H1 (cell line): Measurements from ENCODE around the gene PPM1K. TPM values are rescaled to one million over a fixed set of nuclear protein-coding genes. Genes with fewer than 3 reads are reported as not detected.
A peak's percentile ranks its signal among the peaks of the same experiment; 100 is the strongest.

Experiments used
- CTCF ChIA-PET: fragments of 300-600 bp; sonication (Branson Sonifier 250); formaldehyde crosslinking; loops from one replicate; lab custom pipeline; 2021; ENCODE audit not compliant: partially characterized antibody; lab: Charles Lee
- POLR2A ChIA-PET: fragments of 300-600 bp; sonication (Branson Sonifier 250); formaldehyde crosslinking; loops from one replicate; lab custom pipeline; 2021; ENCODE audit warnings: inconsistent platforms; ENCODE audit not compliant: partially characterized antibody; lab: Charles Lee
- DNase-seq, 2 experiments: peaks; one replicate each; pipeline versions ENCODE4 v3.0.0 to v3.0.0-alpha.2; 2010 to 2022; ENCODE audit warnings: low spot score in 2 of 2, low read depth in 1 of 2, mixed read lengths in 1 of 2
- FAIRE-seq: peaks from 2 replicates; lab custom pipeline; 2011; peaks lifted over from hg19 to GRCh38; lab: Jason Lieb, UNC
- H2AFZ ChIP-seq: 2 replicates; pipeline ENCODE4 v1.8.1; 2012; ENCODE audit warnings: low read length, inconsistent platforms
- H2AK5ac ChIP-seq: 2 replicates; pipeline ENCODE4 v1.6.1; 2013; ENCODE audit warnings: low read depth, low read length
- H2BK120ac ChIP-seq: replicated peaks from 2 replicates; pipeline ENCODE3; 2013; ENCODE audit warnings: low read depth, low read length, inconsistent platforms
- H2BK12ac ChIP-seq: 2 replicates; pipeline ENCODE4 v1.6.1; 2013; ENCODE audit warnings: low read depth, low read length
- H2BK15ac ChIP-seq: 2 replicates; pipeline ENCODE4 v1.6.1; 2013; ENCODE audit warnings: low read length
- H2BK20ac ChIP-seq: 2 replicates; pipeline ENCODE4 v1.6.1; 2013; ENCODE audit warnings: low read length
- H2BK5ac ChIP-seq: 2 replicates; pipeline ENCODE4 v1.6.1; 2013; ENCODE audit warnings: low read depth, low read length
- H3K14ac ChIP-seq: 2 replicates; pipeline ENCODE4 v1.6.1; 2013; ENCODE audit warnings: inconsistent platforms; ENCODE audit not compliant: insufficient read length
- H3K18ac ChIP-seq: 2 replicates; pipeline ENCODE4 v1.6.1; 2013; ENCODE audit warnings: low read length; ENCODE audit errors: extremely low read depth
- H3K23ac ChIP-seq: 2 replicates; pipeline ENCODE4 v1.6.1; 2013; ENCODE audit warnings: inconsistent platforms; ENCODE audit not compliant: insufficient read length
- H3K23me2 ChIP-seq: 2 replicates; pipeline ENCODE4 v1.6.1; 2013; ENCODE audit warnings: low read depth, low read length
- H3K27ac ChIP-seq: 2 replicates; pipeline ENCODE4 v1.6.1; 2011; ENCODE audit warnings: low read depth, low read length, inconsistent platforms
- H3K27me3 ChIP-seq, 4 experiments: replicated peaks in 1 of 4; 1 replicate in 1 of 4; 2 replicates in 3 of 4; pipeline versions ENCODE4 v1.6.1 to v1.8.1; 2011 to 2013; ENCODE audit warnings: low read length in 3 of 4, mild to moderate bottlenecking in 3 of 4, inconsistent platforms in 2 of 4, mixed read lengths in 2 of 4, moderate library complexity in 1 of 4; ENCODE audit not compliant: control insufficient read depth in 3 of 4, insufficient read depth in 3 of 4; ENCODE audit errors: extremely low read depth in 1 of 4
- H3K36me3 ChIP-seq, 4 experiments: 2 replicates each; pipeline versions ENCODE4 v1.6.1 to v1.8.1; 2011 to 2013; ENCODE audit warnings: mild to moderate bottlenecking in 4 of 4, low read length in 3 of 4, moderate library complexity in 2 of 4, control low read depth in 1 of 4, inconsistent platforms in 1 of 4; ENCODE audit not compliant: insufficient read depth in 4 of 4, control insufficient read depth in 2 of 4
- H3K4ac ChIP-seq: replicated peaks from 2 replicates; pipeline ENCODE3; 2013; ENCODE audit warnings: low read length, low read depth, mixed read lengths, inconsistent platforms; ENCODE audit not compliant: insufficient read length
- H3K4me1 ChIP-seq, 4 experiments: replicated peaks in 1 of 4; 1 replicate in 1 of 4; 2 replicates in 3 of 4; pipeline versions ENCODE4 v1.6.1 to v1.8.1; 2011 to 2013; ENCODE audit warnings: low read length in 3 of 4, inconsistent platforms in 2 of 4, mixed read lengths in 1 of 4; ENCODE audit not compliant: insufficient read depth in 4 of 4, control insufficient read depth in 3 of 4
- H3K4me2 ChIP-seq, 2 experiments: 2 replicates each; pipeline versions ENCODE4 v1.6.1 to v1.8.1; 2011 to 2013; ENCODE audit warnings: low read depth in 2 of 2, low read length in 2 of 2, control low read depth in 1 of 2, inconsistent platforms in 1 of 2, mild to moderate bottlenecking in 1 of 2; ENCODE audit not compliant: insufficient read depth in 1 of 2
- H3K4me3 ChIP-seq, 4 experiments: fragments of 200-600, 300-600 bp in 1 of 4; sonication (generic), shearing (Covaris generic), sonication (Bioruptor Twin) in 1 of 4; 2 replicates each; pipeline versions ENCODE4 v1.5.1 to v1.8.1; 2011 to 2016; ENCODE audit warnings: low read length in 4 of 4, low read depth in 3 of 4, control low read depth in 2 of 4, inconsistent platforms in 2 of 4, mild to moderate bottlenecking in 2 of 4, mixed read lengths in 1 of 4, moderate library complexity in 1 of 4; ENCODE audit not compliant: insufficient read depth in 2 of 4; ENCODE audit errors: extremely low read depth in 1 of 4
- H3K56ac ChIP-seq: replicated peaks from 2 replicates; pipeline ENCODE3; 2013; ENCODE audit warnings: low read depth, mild to moderate bottlenecking, mixed read lengths, low read length, inconsistent platforms; ENCODE audit not compliant: insufficient read length
- H3K79me1 ChIP-seq: 2 replicates; pipeline ENCODE4 v1.6.1; 2013; ENCODE audit warnings: low read depth, low read length, control low read depth
- H3K79me2 ChIP-seq, 2 experiments: 2 replicates each; pipeline versions ENCODE4 v1.6.1 to v1.8.1; 2012 to 2013; ENCODE audit warnings: low read length in 2 of 2, mild to moderate bottlenecking in 2 of 2, inconsistent platforms in 1 of 2; ENCODE audit not compliant: insufficient read depth in 2 of 2, control insufficient read depth in 1 of 2
- H3K9ac ChIP-seq, 4 experiments: replicated peaks in 1 of 4; 1 replicate in 1 of 4; 2 replicates in 3 of 4; pipeline versions ENCODE4 v1.6.1 to v1.8.1; 2011 to 2013; ENCODE audit warnings: low read depth in 3 of 4, low read length in 3 of 4, control low read depth in 2 of 4, mild to moderate bottlenecking in 2 of 4, moderate library complexity in 2 of 4, inconsistent platforms in 1 of 4; ENCODE audit errors: extremely low read depth in 1 of 4
- H3K9me3 ChIP-seq, 2 experiments: 2 replicates each; pipeline versions ENCODE4 v1.6.1 to v1.8.1; 2012 to 2013; ENCODE audit warnings: mild to moderate bottlenecking in 2 of 2, moderate library complexity in 2 of 2, control low read depth in 1 of 2, inconsistent platforms in 1 of 2, low read depth in 1 of 2, low read length in 1 of 2, mixed read lengths in 1 of 2; ENCODE audit not compliant: insufficient read depth in 2 of 2
- H4K20me1 ChIP-seq, 2 experiments: replicated peaks in 1 of 2; 2 replicates each; pipeline versions ENCODE3 to v1.8.1; 2011 to 2013; ENCODE audit warnings: inconsistent platforms in 2 of 2, low read length in 2 of 2, mild to moderate bottlenecking in 1 of 2; ENCODE audit not compliant: insufficient read depth in 2 of 2, control insufficient read depth in 1 of 2
- H4K5ac ChIP-seq: 2 replicates; pipeline ENCODE4 v1.6.1; 2013; ENCODE audit warnings: low read length, low read depth, mixed read lengths, inconsistent platforms; ENCODE audit not compliant: insufficient read length
- H4K8ac ChIP-seq: 2 replicates; pipeline ENCODE4 v1.8.0; 2013; ENCODE audit warnings: mild to moderate bottlenecking, moderate library complexity, low read length, inconsistent platforms; ENCODE audit not compliant: insufficient read depth; ENCODE audit errors: extremely low read depth
- H4K91ac ChIP-seq: replicated peaks from 2 replicates; pipeline ENCODE3; 2013; ENCODE audit warnings: low read length, mixed read lengths, inconsistent platforms; ENCODE audit not compliant: insufficient read length
- CEBPB ChIP-seq: IDR thresholded peaks from 2 replicates; pipeline ENCODE4 v1.6.1; 2012; ENCODE audit warnings: low read depth, low read length
- E2F6 ChIP-seq: IDR thresholded peaks from 2 replicates; pipeline ENCODE4 v1.6.1; 2012; ENCODE audit warnings: inconsistent platforms
- EGR1 ChIP-seq: IDR thresholded peaks from 2 replicates; pipeline ENCODE4 v1.6.1; 2011; ENCODE audit warnings: low read depth, low read length, borderline replicate concordance
- FOSL1 ChIP-seq: IDR thresholded peaks from 2 replicates; pipeline ENCODE4 v1.6.1; 2011; ENCODE audit warnings: mild to moderate bottlenecking, low read depth, low read length, moderate library complexity; ENCODE audit not compliant: insufficient read depth
- POLR2AphosphoS5 ChIP-seq: IDR thresholded peaks from 2 replicates; pipeline ENCODE4 v1.6.1; 2011; ENCODE audit warnings: low read depth, low read length
- RAD21 ChIP-seq, 2 experiments: IDR thresholded peaks in 1 of 2; conservative IDR thresholded peaks in 1 of 2; 2 replicates each; pipeline ENCODE4 v1.6.1; 2011; ENCODE audit warnings: low read depth in 2 of 2, low read length in 2 of 2, improper control_type of control experiment in 1 of 2, inconsistent platforms in 1 of 2, mild to moderate bottlenecking in 1 of 2, moderate library complexity in 1 of 2
- RBBP5 ChIP-seq: IDR thresholded peaks from 2 replicates; pipeline ENCODE4 v1.7.1; 2012; ENCODE audit warnings: low read depth, mild to moderate bottlenecking, inconsistent platforms, low read length, moderate library complexity, borderline replicate concordance
- RFX5 ChIP-seq: IDR thresholded peaks from 2 replicates; pipeline ENCODE4 v1.6.1; 2011; ENCODE audit warnings: low read depth, low read length, improper control_type of control experiment, borderline replicate concordance
- SAP30 ChIP-seq: fragments of 300-600 bp; sonication (generic); IDR thresholded peaks from 2 replicates; pipeline ENCODE4 v1.7.1; 2012; ENCODE audit warnings: low read length, moderate library complexity, mild to moderate bottlenecking, inconsistent platforms; ENCODE audit not compliant: insufficient read depth, insufficient replicate concordance
- YY1 ChIP-seq: IDR thresholded peaks from 2 replicates; pipeline ENCODE4 v1.6.1; 2011; ENCODE audit warnings: low read depth, mild to moderate bottlenecking, low read length
- WGBS, 2 experiments: shearing (Covaris generic) in 1 of 2; methylation state at CpG; one replicate each; pipeline versions ENCODE4 v1.1.6 to v1.1.7; 2013 to 2015; ENCODE audit warnings: low lambda C conversion rate in 2 of 2, mixed read lengths in 2 of 2, inconsistent platforms in 1 of 2, low coverage in 1 of 2, missing lambda C conversion rate in 1 of 2; ENCODE audit not compliant: insufficient replicate concordance in 2 of 2, insufficient coverage in 1 of 2, insufficient read length in 1 of 2; ENCODE audit errors: extremely low coverage in 1 of 2, missing lambda C conversion rate in 1 of 2; 5-methylcytosine and 5-hydroxymethylcytosine counted together
- polyA plus RNA-seq, 7 experiments: library from polyadenylated mRNA; depleted of rRNA in 3 of 7; stranded (reverse) in 5 of 7; unstranded in 2 of 7; fragments of >200 nt in 5 of 7; fragments of 200-250 nt in 2 of 7; gene quantifications; 1 replicate in 5 of 7; 2 replicates in 1 of 7; 4 replicates in 1 of 7; pipeline versions ENCODE4 v1.2.1 to v1.2.3, GENCODE V29; 2011 to 2013; ENCODE audit warnings: missing spikeins in 2 of 7, mixed read lengths in 2 of 7
- total RNA-seq: library from RNA; stranded (reverse); fragmentation: NEBNext Ultra II Directional; extraction: Animal tissue kit (Norgen Biotek cat#: 25700); gene quantifications from 2 replicates; pipeline ENCODE4 v1.2.1, GENCODE V29; 2021

Gene PPM1K
- total and polyA plus RNA-seq, 2 of the 8 experiments (the other 6 are each of a cell fraction or from before 2014, with no cell fraction given) = 4.2 to 10.7 TPM

- Histone ChIP-seq H3K4ac (no peak overlapping the region), H2BK15ac (no peak overlapping the region), H3K36me3 (no peaks in the 10 kb centered on the region), H3K27me3 (no peaks in the 10 kb centered on the region), H2AFZ (no peak overlapping the region), H2BK12ac (no peak overlapping the region), H3K18ac (no peak overlapping the region), H4K5ac (no peak overlapping the region), H2BK20ac (no peak overlapping the region), H2BK5ac (no peak overlapping the region), H3K27ac (no peak overlapping the region), H4K8ac (no peak overlapping the region), H2BK120ac (no peak overlapping the region), H3K56ac (no peak overlapping the region), H3K79me2 (no peaks in the 10 kb centered on the region), H3K4me3 (no peak overlapping the region), H3K23me2 (no peaks in the 10 kb centered on the region), H4K91ac (no peak overlapping the region), H3K79me1 (no peaks in the 10 kb centered on the region), H3K9me3 (no peaks in the 10 kb centered on the region), H3K4me2 (no peak overlapping the region), H4K20me1 (no peaks in the 10 kb centered on the region), H3K23ac (no peak overlapping the region), H3K4me1 (no peaks in the 10 kb centered on the region), H2AK5ac (no peak overlapping the region), H3K9ac (no peak overlapping the region), H3K14ac (no peak overlapping the region)
- ChIA-PET CTCF (interaction anchor here (0.7 to 8.3 kb wide), 28 partner anchors 11 to 313 kb away, joined by 3 to 112 read pairs (median 4); partner anchors contain the start of genes HERC5 and PPM1K), POLR2A (interaction anchor here (0.6 to 1.6 kb wide), 2 partner anchors 237 to 296 kb away, joined by 3 to 4 read pairs; no protein-coding TSS in a partner anchor)
- DNase-seq = no peak
- 13% methylated on average over 5 of the region's 5 CpGs; no CpG with 5 or more reads in 1 of the 2 experiments for WGBS, 2 experiments
- FAIRE-seq = peak; percentile 78
- TF ChIP-seq RAD21 (IDR thresholded peaks at IDR 0.05 in 1 of 2, conservative IDR thresholded peaks at IDR 0.05 in 1 of 2; ENCODE audit: low read depth in 2 of 2, low read length in 2 of 2) = peak; percentile 74 to 78
- no peak for TF ChIP-seq POLR2AphosphoS5
- no peak for TF ChIP-seq CEBPB
- no peak for TF ChIP-seq EGR1
- TF ChIP-seq E2F6 = no peak
- TF ChIP-seq RFX5 = no peak
- no peak for TF ChIP-seq YY1
- no peak for TF ChIP-seq FOSL1
- no peak for TF ChIP-seq SAP30
- TF ChIP-seq RBBP5 = no peak
These were observed 65.3 kb downstream of the PPM1K start for GRCh38 chr4:88219099-88219498.
